CD4-positive, alpha-beta T cell treated with Interleukin-17A for 1 hour (primary cell): Measurements from ENCODE around the gene AGAP3.

Source experiments
- DNase-seq: peaks from one replicate; pipeline ENCODE4 v3.0.0-alpha.2; 2020

AGAP3 gene

GRCh38 chr7:151057989-151058780 lies 28.1 kb upstream of the AGAP3 start:
- peak; percentile 99 for DNase-seq

GRCh38 chr7:151058781-151059366 lies 27.4 kb upstream of the AGAP3 start:
- no peak for DNase-seq

- peak; percentile 73 for DNase-seq
Observed at GRCh38 chr7:151059367-151060112, 26.7 kb upstream of the AGAP3 start, which contains the start of gene SLC4A2. Gene SLC4A2 (plus strand): TSS chr7:151059589. CDS start chr7:151061988, 2,399 bp downstream.

GRCh38 chr7:151060113-151060415 lies 26.2 kb upstream of the AGAP3 start:
- DNase-seq: no peak

- no peak for DNase-seq
Observed at GRCh38 chr7:151060416-151061212, 25.7 kb upstream of the AGAP3 start.

- DNase-seq: no peak
Observed at GRCh38 chr7:151061213-151062110, 24.8 kb upstream of the AGAP3 start.

GRCh38 chr7:151062111-151062398 lies 24.2 kb upstream of the AGAP3 start:
- no peak for DNase-seq

- DNase-seq: no peak
Observed at GRCh38 chr7:151062399-151063211, 23.7 kb upstream of the AGAP3 start.

GRCh38 chr7:151063212-151063561 lies 23.1 kb upstream of the AGAP3 start:
- no peak for DNase-seq

- no peak for DNase-seq
Observed at GRCh38 chr7:151064454-151064853, 21.8 kb upstream of the AGAP3 start.

- no peak for DNase-seq
Observed at GRCh38 chr7:151064993-151065392, 21.3 kb upstream of the AGAP3 start.

- no peak for DNase-seq
Observed at GRCh38 chr7:151065516-151065915, 20.8 kb upstream of the AGAP3 start.

- no peak for DNase-seq
Observed at GRCh38 chr7:151066273-151066974, 19.9 kb upstream of the AGAP3 start.

- no peak for DNase-seq
Observed at GRCh38 chr7:151068069-151068773, 18.1 kb upstream of the AGAP3 start.

GRCh38 chr7:151069841-151070573 lies 16.3 kb upstream of the AGAP3 start:
- no peak for DNase-seq

- no peak for DNase-seq
Observed at GRCh38 chr7:151070574-151070960, 15.7 kb upstream of the AGAP3 start.

- DNase-seq: no peak
Observed at GRCh38 chr7:151071032-151071866, 15.0 kb upstream of the AGAP3 start.

GRCh38 chr7:151073990-151074389 lies 12.3 kb upstream of the AGAP3 start:
- DNase-seq: no peak
